HK-2 (cell line): ENCODE measurements around the gene MAP1LC3C.
A peak's percentile ranks its signal among the peaks of the same experiment; 100 is the strongest.
"Not testable (repeated sequence)": the region's sequence is repeated elsewhere in the genome, so short reads cannot be mapped to it uniquely, and the experiment has no call there.

Experiments
- DNase-seq: peaks from one replicate; pipeline ENCODE4 v3.0.0-alpha.2; 2018; ENCODE audit not compliant: unreplicated experiment

MAP1LC3C gene

DNA sequence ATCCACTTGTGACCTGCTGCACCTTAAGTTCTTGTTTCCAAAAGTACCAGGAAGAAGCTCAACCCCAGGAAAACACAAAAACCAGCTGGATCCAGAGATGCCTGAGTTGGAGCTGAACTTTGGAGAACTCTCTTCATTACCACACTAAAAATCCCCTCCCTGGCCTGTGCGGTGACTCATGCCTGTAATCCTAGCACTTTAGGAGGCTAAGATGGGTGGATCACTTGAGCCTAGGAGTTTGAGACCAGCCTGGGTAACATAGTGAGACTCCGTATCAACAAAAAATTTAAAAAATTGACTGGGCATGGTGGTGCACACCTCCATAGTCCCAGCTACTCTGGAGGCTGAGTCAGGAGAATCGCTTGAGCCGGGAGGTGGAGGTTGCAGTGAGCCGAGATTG is 6.2 kb downstream of the MAP1LC3C start:
- no peak for DNase-seq

- peak; percentile 95 for DNase-seq
These were observed 8.9 kb downstream of the MAP1LC3C start for GRCh38 chr1:241990040-241990439.

DNA sequence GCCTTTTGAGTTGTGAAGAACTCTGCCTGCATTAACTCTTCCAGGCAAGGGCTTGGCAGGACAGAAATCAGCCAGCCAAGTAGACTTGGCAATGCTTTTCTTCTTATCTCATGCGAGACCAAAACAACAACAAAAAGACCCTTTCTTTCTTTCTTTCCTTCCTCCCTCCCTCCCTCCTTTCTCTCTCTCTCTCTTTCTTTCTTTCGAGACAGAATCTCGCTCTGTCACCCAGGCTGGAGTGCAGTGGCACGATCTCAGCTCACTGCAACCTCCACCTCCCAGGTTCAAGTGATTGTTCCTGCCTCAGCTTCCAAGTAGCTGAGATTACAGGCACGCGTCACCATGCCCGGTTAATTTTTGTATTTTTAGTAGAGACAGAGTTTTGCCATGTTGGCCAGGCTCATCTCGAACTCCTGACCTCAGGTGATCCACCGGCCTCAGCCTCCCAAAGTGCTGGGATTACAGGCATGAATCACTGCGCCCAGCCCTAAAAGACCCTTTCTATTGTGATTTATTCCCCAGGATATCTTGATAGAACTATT is 10.4 kb downstream of the MAP1LC3C start:
- not testable (repeated sequence) for DNase-seq

- DNase-seq, result no peak
These were observed 13.1 kb downstream of the MAP1LC3C start for GRCh38 chr1:241985787-241986186.

GRCh38 chr1:241979926-241980325 is 19.0 kb downstream of the MAP1LC3C start:
- no peak for DNase-seq

DNA sequence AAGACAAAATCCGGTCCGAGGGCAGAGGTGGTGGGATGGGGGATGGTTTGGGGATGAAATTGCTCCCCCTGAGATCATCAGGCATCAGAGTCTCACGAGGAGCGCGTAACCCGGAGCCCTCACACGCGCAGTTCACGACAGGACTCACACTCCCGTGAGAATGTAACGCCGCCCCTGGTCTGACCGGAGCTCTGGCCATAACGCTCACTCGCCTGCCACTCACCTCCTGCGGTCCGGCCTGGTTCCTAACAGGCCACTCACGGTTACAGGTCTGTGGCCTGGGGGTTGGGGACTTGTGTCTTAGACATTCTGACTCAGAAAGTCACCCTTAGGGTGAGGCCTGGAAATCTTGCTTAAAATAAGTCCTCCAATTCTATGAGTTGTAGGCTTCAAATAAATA is 19.8 kb downstream of the MAP1LC3C start:
- DNase-seq, result no peak

DNA sequence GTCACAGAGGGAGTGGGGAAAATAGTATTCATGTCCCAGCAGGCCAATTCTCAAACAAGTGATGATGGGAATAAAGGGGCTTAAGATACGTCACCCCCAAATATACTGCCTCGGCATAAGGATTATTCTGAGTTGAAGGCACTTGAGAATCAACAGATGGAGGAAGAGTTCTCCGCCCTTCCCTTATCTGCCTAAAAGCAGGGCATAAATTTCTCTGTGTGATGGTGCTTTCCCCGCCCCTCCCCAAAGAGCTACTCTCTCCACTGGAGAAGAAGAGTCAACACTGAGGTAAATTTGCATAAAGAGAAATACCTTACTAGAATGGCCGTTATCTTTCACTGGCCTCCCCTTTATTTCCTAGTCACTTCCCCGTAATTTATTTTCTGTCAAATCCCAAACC is 22.7 kb downstream of the MAP1LC3C start:
- DNase-seq, result no peak

GRCh38 chr1:241972703-241973369 is 26.1 kb downstream of the MAP1LC3C start:
- DNase-seq, result no peak

DNA sequence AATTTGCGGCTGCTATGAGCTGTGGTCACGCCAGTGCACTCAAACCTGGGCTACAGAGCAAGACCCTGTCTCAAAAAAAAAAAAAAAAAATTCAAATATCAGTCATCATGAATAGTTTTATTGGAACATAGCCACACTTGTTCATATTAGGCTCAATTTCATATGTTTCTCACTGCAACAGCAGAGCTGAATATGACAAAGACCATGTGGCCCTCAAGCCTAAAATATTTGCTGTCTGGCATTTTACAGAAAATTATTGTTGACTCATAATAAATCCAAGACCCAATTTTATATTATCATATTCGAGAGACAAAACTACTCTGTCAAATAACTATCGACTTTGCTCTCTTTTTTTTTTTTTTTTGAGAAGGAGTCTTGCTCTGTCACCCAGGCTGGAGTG is 30.3 kb downstream of the MAP1LC3C start:
- no peak for DNase-seq

GRCh38 chr1:241964550-241965282 is 34.2 kb downstream of the MAP1LC3C start:
- DNase-seq, result no peak

GRCh38 chr1:241963722-241964121 is 35.2 kb downstream of the MAP1LC3C start:
- no peak for DNase-seq

- no peak for DNase-seq
These were observed 36.7 kb downstream of the MAP1LC3C start for GRCh38 chr1:241962153-241962552.

DNA sequence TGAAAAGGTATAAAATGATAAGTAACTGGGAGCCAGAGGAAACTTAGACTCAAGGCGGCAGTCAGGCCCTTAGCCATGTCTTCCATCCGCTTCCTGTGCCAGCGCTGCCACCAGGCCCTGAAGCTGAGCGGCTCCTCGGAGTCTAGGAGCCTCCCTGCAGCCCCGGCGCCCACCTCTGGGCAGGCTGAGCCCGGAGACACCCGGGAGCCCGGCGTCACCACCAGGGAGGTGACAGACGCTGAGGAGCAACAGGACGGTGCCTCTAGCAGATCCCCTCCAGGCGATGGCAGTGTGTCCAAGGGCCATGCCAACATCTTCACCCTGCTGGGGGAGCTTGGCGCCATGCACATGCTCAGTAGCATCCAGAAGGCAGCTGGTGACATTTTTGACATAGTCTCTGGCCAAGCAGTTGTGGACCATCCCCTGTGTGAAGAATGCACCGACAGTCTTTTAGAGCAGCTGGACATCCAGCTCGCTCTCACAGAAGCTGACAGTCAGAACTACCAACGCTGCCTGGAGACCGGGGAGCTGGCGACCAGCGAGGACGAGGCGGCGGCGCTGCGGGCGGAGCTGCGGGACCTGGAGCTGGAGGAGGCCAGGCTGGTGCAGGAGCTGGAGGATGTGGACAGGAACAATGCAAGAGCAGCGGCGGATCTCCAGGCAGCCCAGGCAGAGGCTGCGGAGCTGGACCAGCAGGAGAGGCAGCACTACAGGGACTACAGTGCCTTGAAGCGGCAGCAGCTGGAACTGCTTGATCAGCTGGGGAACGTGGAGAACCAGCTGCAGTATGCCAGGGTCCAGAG is 41.0 kb downstream of the MAP1LC3C start, which contains the start of gene BECN2:
TSS of gene BECN2 (plus strand) at position 76 of the 803 bp plus-strand sequence. CDS start at position 76, 0 bp downstream.
- no peak for DNase-seq

DNA sequence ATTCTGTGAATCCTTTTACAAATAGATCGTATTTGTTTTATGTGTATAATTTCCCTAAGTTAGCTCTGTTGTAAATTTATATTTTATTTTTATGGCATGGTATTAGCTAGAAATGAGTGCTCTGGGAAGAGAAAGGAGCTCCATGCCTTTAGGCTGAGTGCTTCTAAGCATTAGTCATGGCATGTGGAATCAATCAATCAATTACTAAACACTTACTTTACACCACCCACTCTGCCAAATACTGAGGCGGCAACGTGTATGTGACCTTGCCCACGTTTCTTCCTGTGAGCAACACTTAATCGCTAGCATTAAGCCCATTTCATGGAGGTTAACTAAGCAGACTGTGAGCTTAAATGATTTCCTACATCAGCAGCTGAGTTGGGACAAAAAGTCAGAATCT is 48.5 kb downstream of the MAP1LC3C start:
- no peak for DNase-seq

- no peak for DNase-seq
These were observed 51.5 kb downstream of the MAP1LC3C start for GRCh38 chr1:241947354-241947753.
